ENCODE measurements around the gene THOC2.
A peak's percentile ranks its signal among the peaks of the same experiment; 100 is the strongest.
"Not testable (repeated sequence)": the region's sequence is repeated elsewhere in the genome, so short reads cannot be mapped to it uniquely, and the experiment has no call there.

Gene THOC2

GRCh38 chrX:123664467-123665167 is 68.2 kb downstream of the THOC2 start:
- DNase-seq (ENCODE audit: low read depth): peak; percentile 65

GRCh38 chrX:123663720-123664119 is 69.1 kb downstream of the THOC2 start:
- not testable (repeated sequence) for DNase-seq (ENCODE audit: low read depth)

- DNase-seq (ENCODE audit: low read depth): not testable (repeated sequence)
Observed at GRCh38 chrX:123656507-123656906, 76.3 kb downstream of the THOC2 start.

- not testable (repeated sequence) for DNase-seq (ENCODE audit: low read depth)
Observed at GRCh38 chrX:123648811-123649181, 84.1 kb downstream of the THOC2 start.

GRCh38 chrX:123648028-123648810 is 84.6 kb downstream of the THOC2 start:
- DNase-seq (ENCODE audit: low read depth): peak; percentile 36

- DNase-seq (ENCODE audit: low read depth): no peak
Observed at GRCh38 chrX:123647244-123647643, 85.6 kb downstream of the THOC2 start.

GRCh38 chrX:123629502-123629901 is 103.3 kb downstream of the THOC2 start:
- DNase-seq (ENCODE audit: low read depth): no peak

GRCh38 chrX:123626962-123627361 is 105.9 kb downstream of the THOC2 start:
- peak; percentile 84 for DNase-seq (ENCODE audit: low read depth)

GRCh38 chrX:123625952-123626351 is 106.9 kb downstream of the THOC2 start:
- DNase-seq (ENCODE audit: low read depth): no peak

- no peak for DNase-seq (ENCODE audit: low read depth)
Observed at GRCh38 chrX:123625477-123625876, 107.4 kb downstream of the THOC2 start.

GRCh38 chrX:123617007-123617406 is 115.8 kb downstream of the THOC2 start:
- no peak for DNase-seq (ENCODE audit: low read depth)

GRCh38 chrX:123610915-123611314 is 121.9 kb downstream of the THOC2 start:
- DNase-seq (ENCODE audit: low read depth): no peak

- no peak for DNase-seq (ENCODE audit: low read depth)
Observed at GRCh38 chrX:123607806-123608205, 125.0 kb downstream of the THOC2 start.

- DNase-seq (ENCODE audit: low read depth): no peak
Observed at GRCh38 chrX:123607270-123607669, 125.6 kb downstream of the THOC2 start.

GRCh38 chrX:123603491-123603890 is 129.4 kb downstream of the THOC2 start:
- DNase-seq (ENCODE audit: low read depth): peak; percentile 81

GRCh38 chrX:123601437-123601836 is 131.4 kb downstream of the THOC2 start:
- DNase-seq (ENCODE audit: low read depth): no peak

GRCh38 chrX:123600181-123600580 is 132.7 kb downstream of the THOC2 start:
- no peak for DNase-seq (ENCODE audit: low read depth)

- DNase-seq (ENCODE audit: low read depth): peak; percentile 54
Observed at GRCh38 chrX:123590842-123591486, 141.9 kb downstream of the THOC2 start.

GRCh38 chrX:123588723-123589122 is 144.1 kb downstream of the THOC2 start:
- no peak for DNase-seq (ENCODE audit: low read depth)

GRCh38 chrX:123581586-123581985 is 151.3 kb downstream of the THOC2 start:
- DNase-seq (ENCODE audit: low read depth): no peak

- DNase-seq (ENCODE audit: low read depth): no peak
Observed at GRCh38 chrX:123580792-123581191, 152.1 kb downstream of the THOC2 start.

GRCh38 chrX:123574027-123574426 is 158.8 kb downstream of the THOC2 start:
- DNase-seq (ENCODE audit: low read depth): not testable (repeated sequence)

- DNase-seq (ENCODE audit: low read depth): no peak
Observed at GRCh38 chrX:123570011-123570590, 162.8 kb downstream of the THOC2 start.
